AG04450 (cell line): ENCODE data around the gene AQP6. TPM values are rescaled to one million over a fixed set of nuclear protein-coding genes. Genes with fewer than 3 reads are reported as not detected.

Source experiments
- CTCF ChIA-PET: fragments of 300-600, 350-600 bp; formaldehyde crosslinking; extraction: SDS; loops from one replicate; lab custom pipeline; 2022; ENCODE audit warnings: antibody characterized with exemption, inconsistent platforms; lab: Charles Lee
- POLR2A ChIA-PET: fragments of 350-600 bp; formaldehyde crosslinking; extraction: SDS; loops from one replicate; lab custom pipeline; 2021; ENCODE audit warnings: antibody characterized with exemption, inconsistent platforms; lab: Yijun Ruan, JAX
- DNase-seq: peaks from one replicate; pipeline ENCODE4 v3.0.0-alpha.2; 2011; ENCODE audit warnings: low read depth, low spot score
- H3K27ac ChIP-seq: one replicate; pipeline ENCODE4 v1.5.1; 2012; ENCODE audit warnings: low read depth, low read length, control low read depth
- H3K27me3 ChIP-seq: one replicate; pipeline ENCODE4 v1.6.0; 2012; ENCODE audit warnings: low read length; ENCODE audit not compliant: control insufficient read depth, insufficient read depth
- H3K4me3 ChIP-seq: 2 replicates; pipeline ENCODE4 v1.5.1; 2011; ENCODE audit warnings: mild to moderate bottlenecking, low read depth, low read length, control low read depth
- H3K9me3 ChIP-seq: 2 replicates; pipeline ENCODE4 v1.5.1; 2012; ENCODE audit warnings: low read length; ENCODE audit not compliant: control insufficient read depth, insufficient read depth
- CTCF ChIP-seq: IDR thresholded peaks from 2 replicates; pipeline ENCODE4 v1.5.1; 2011; ENCODE audit warnings: low read depth, low read length, control low read depth, inconsistent platforms
- polyA plus RNA-seq: library from polyadenylated mRNA; depleted of rRNA; stranded (reverse); fragments of >200 nt; gene quantifications from 2 replicates; pipeline ENCODE4 v1.2.3, GENCODE V29; 2011

Gene AQP6
- polyA plus RNA-seq, 1 experiment: not detected

GRCh38 chr12:49948866-49949845, 23.6 kb upstream of the AQP6 start:
- no peak for TF ChIP-seq CTCF
- Histone ChIP-seq H3K4me3 (no peak overlapping the region), H3K27me3 (peaks cover 33% of the 10 kb centered on the region), H3K9me3 (no peaks in the 10 kb centered on the region), H3K27ac (no peak overlapping the region)
- DNase-seq: no peak
- POLR2A ChIA-PET: no interaction called here
- CTCF ChIA-PET: interaction anchor here (1.1 kb wide), 1 partner anchor 18 kb away, joined by 3 read pairs; no protein-coding TSS in a partner anchor

- Histone ChIP-seq H3K9me3 (no peaks in the 10 kb centered on the region), H3K4me3 (no peak overlapping the region), H3K27ac (no peak overlapping the region), H3K27me3 (peaks cover 40% of the 10 kb centered on the region)
- ChIA-PET POLR2A (no interaction called here), CTCF (interaction anchor here (0.6 kb wide), 2 partner anchors 17 to 223 kb away, joined by 3 to 5 read pairs; no protein-coding TSS in a partner anchor)
- no peak for DNase-seq
- no peak for TF ChIP-seq CTCF
These were observed 22.9 kb upstream of the AQP6 start for GRCh38 chr12:49949866-49950265.

GRCh38 chr12:49950273-49951251, 22.2 kb upstream of the AQP6 start, which contains the start of gene AQP2:
Gene AQP2, plus strand, starts transcription at chr12:49950737. Its CDS starts 94 bp downstream, at chr12:49950831.
- peaks cover 47% of the 10 kb centered on the region for H3K27me3 ChIP-seq
- no peak within 1 kb of the TSS for H3K4me3 ChIP-seq
- peaks cover 2% of the 10 kb centered on the region; the same call in 1 of the 2 replicates for H3K9me3 ChIP-seq
- H3K27ac ChIP-seq: no peak within 1 kb of the TSS
- TF ChIP-seq CTCF: no peak
- no peak for DNase-seq
- CTCF ChIA-PET: interaction anchor here (0.6 kb wide), 2 partner anchors 17 to 224 kb away, joined by 3 to 5 read pairs; no protein-coding TSS in a partner anchor
- POLR2A ChIA-PET: no interaction called here

- no peak for DNase-seq
- POLR2A ChIA-PET: no interaction called here
- peaks cover 57% of the 10 kb centered on the region for H3K27me3 ChIP-seq
- no peak for TF ChIP-seq CTCF
- CTCF ChIA-PET: interaction anchor here (1.1 kb wide), 1 partner anchor 18 kb away, joined by 3 read pairs; no protein-coding TSS in a partner anchor
- H3K27ac ChIP-seq: no peak overlapping the region
- H3K4me3 ChIP-seq: no peak overlapping the region
- H3K9me3 ChIP-seq: peaks cover 3% of the 10 kb centered on the region; the same call in 1 of the 2 replicates
These were observed 21.1 kb upstream of the AQP6 start for GRCh38 chr12:49951411-49952240.
